Stimulated activated CD4-positive, alpha-beta T cell treated with anti-CD3 and anti-CD28 coated beads, TNF-alpha, amount 100 ng/mL, for 48 hours (primary cell): Measurements from ENCODE around the gene ESRRA.
"Not testable (repeated sequence)": the region's sequence is repeated elsewhere in the genome, so short reads cannot be mapped to it uniquely, and the experiment has no call there.

Source experiments
- DNase-seq, 3 donors: peaks; one replicate each; pipeline ENCODE4 v3.0.0-alpha.2; 2020; ENCODE audit warnings: low read depth in 3 of 3

The ESRRA gene

GRCh38 chr11:64313491-64314145, 8.3 kb downstream of the ESRRA start:
- no peak for DNase-seq

- no peak for DNase-seq
These were observed 9.0 kb downstream of the ESRRA start for GRCh38 chr11:64314146-64314804.

GRCh38 chr11:64314805-64315561, 9.7 kb downstream of the ESRRA start:
- DNase-seq: no peak

- DNase-seq: not testable (repeated sequence)
These were observed 10.6 kb downstream of the ESRRA start for GRCh38 chr11:64315667-64316526.

- DNase-seq: no peak
These were observed 11.5 kb downstream of the ESRRA start for GRCh38 chr11:64316672-64317324.

- peak; percentile 92 to 96 (median 95) for DNase-seq
These were observed 12.1 kb downstream of the ESRRA start, which contains the start of gene TRMT112 for GRCh38 chr11:64317325-64317960. Gene TRMT112, minus strand, starts transcription at chr11:64317559. Its CDS starts 33 bp downstream, at chr11:64317526.

- DNase-seq: peak; percentile 86 to 92 (median 91)
These were observed 12.8 kb downstream of the ESRRA start, which contains the start of gene PRDX5 for GRCh38 chr11:64317961-64318765. Gene PRDX5, plus strand, starts transcription at chr11:64318121. Its CDS starts 95 bp downstream, at chr11:64318216.

- no peak for DNase-seq
These were observed 13.7 kb downstream of the ESRRA start for GRCh38 chr11:64318766-64319761.

- no peak for DNase-seq
These were observed 15.2 kb downstream of the ESRRA start for GRCh38 chr11:64320556-64320955.

- no peak for DNase-seq
These were observed 15.7 kb downstream of the ESRRA start for GRCh38 chr11:64321026-64321425.

- no peak for DNase-seq
These were observed 16.2 kb downstream of the ESRRA start for GRCh38 chr11:64321533-64321932.

GRCh38 chr11:64322925-64323260, 17.6 kb downstream of the ESRRA start:
- no peak for DNase-seq

- no peak for DNase-seq
These were observed 18.0 kb downstream of the ESRRA start for GRCh38 chr11:64323373-64323772.

GRCh38 chr11:64323984-64324383, 18.7 kb downstream of the ESRRA start:
- not testable (repeated sequence) for DNase-seq

- DNase-seq: no peak
These were observed 19.6 kb downstream of the ESRRA start for GRCh38 chr11:64324692-64325469.

GRCh38 chr11:64327375-64327774, 22.1 kb downstream of the ESRRA start:
- DNase-seq: no peak

GRCh38 chr11:64327993-64328392, 22.7 kb downstream of the ESRRA start:
- no peak for DNase-seq

- DNase-seq: no peak
These were observed 25.6 kb downstream of the ESRRA start for GRCh38 chr11:64330888-64331287.
